Measurements from ENCODE around the gene DAPK2.

Gene DAPK2

DNA sequence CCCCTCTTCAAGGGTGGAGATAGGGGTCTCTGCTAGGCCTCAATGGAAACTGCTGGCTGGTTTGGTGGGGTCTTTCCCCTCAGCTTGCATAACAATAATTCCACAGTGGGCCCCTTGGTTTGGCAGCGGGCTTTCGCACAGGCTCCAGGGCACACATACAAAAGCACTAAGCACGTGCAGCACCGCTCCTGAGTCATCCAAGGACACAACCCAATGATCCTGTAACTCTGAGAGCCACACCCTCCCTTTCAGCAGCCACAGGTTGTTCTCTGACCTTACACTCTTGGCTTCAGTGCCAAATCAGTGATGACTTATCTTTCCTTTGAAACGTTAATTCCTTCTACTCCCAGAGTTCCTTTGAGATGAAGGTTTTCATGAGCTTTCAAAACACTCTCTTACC lies 41.7 kb downstream of the DAPK2 start:
- Histone ChIP-seq H3K27ac (ENCODE audit: low read length) (no peak overlapping the region), H3K79me2 (ENCODE audit: low read length) (no peaks in the 10 kb centered on the region), H3K36me3 (replicated peaks; ENCODE audit: insufficient read depth, low read length) (no peaks in the 10 kb centered on the region), H3K4me1 (ENCODE audit: low read length) (no peaks in the 10 kb centered on the region), H4K20me1 (ENCODE audit: insufficient read depth, low read length) (no peaks in the 10 kb centered on the region), H2AFZ (ENCODE audit: low read length) (no peak overlapping the region), H3K4me2 (ENCODE audit: low read depth, low read length) (no peak overlapping the region), H3K27me3 (replicated peaks; ENCODE audit: insufficient read depth, low read length) (no peaks in the 10 kb centered on the region), H3F3A (ENCODE audit: insufficient read depth, low read length) (no peaks in the 10 kb centered on the region), H3K9me3 (replicated peaks; ENCODE audit: insufficient read depth, low read length) (no peaks in the 10 kb centered on the region), H3K9me2 (replicated peaks; ENCODE audit: insufficient read depth, low read length) (no peaks in the 10 kb centered on the region), H3K4me3 (ENCODE audit: low read length) (no peak overlapping the region), H3K9ac (ENCODE audit: low read length) (no peak overlapping the region)
- TF ChIP-seq EZH2phosphoT487 (IDR thresholded peaks at IDR 0.05; ENCODE audit: low read length): no peak
- TF ChIP-seq, protein P1, sequence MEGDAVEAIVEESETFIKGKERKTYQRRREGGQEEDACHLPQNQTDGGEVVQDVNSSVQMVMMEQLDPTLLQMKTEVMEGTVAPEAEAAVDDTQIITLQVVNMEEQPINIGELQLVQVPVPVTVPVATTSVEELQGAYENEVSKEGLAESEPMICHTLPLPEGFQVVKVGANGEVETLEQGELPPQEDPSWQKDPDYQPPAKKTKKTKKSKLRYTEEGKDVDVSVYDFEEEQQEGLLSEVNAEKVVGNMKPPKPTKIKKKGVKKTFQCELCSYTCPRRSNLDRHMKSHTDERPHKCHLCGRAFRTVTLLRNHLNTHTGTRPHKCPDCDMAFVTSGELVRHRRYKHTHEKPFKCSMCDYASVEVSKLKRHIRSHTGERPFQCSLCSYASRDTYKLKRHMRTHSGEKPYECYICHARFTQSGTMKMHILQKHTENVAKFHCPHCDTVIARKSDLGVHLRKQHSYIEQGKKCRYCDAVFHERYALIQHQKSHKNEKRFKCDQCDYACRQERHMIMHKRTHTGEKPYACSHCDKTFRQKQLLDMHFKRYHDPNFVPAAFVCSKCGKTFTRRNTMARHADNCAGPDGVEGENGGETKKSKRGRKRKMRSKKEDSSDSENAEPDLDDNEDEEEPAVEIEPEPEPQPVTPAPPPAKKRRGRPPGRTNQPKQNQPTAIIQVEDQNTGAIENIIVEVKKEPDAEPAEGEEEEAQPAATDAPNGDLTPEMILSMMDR (IDR thresholded peaks at IDR 0.05; ENCODE audit: low read length): no peak
- TF ChIP-seq EZH2 (optimal IDR thresholded peaks at IDR 0.05; ENCODE audit: low read depth, low read length): no peak
- DNase-seq: no peak

DNA sequence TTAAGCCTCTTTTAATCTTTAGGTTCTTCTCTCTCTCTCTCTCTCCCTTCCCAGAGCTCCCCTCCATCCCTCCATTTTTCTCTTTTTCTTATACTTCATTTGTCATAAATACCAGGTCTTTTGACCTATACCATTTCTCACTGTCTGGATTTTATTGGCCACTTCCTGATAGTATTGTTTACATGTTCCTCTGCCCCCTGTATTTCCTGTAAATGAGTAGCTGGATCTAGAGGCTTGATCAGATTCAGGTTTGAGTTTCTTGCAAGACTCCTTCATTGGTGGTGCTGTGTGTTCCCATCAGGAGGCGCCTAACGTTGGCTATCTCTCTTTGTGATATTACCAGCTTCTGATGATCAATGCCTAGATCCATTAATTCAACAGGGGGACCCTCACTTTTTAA lies 42.2 kb downstream of the DAPK2 start:
- no peaks in the 10 kb centered on the region for H3K36me3 ChIP-seq (replicated peaks; ENCODE audit: insufficient read depth, low read length)
- no peak overlapping the region for H3K9ac ChIP-seq (ENCODE audit: low read length)
- no peak for DNase-seq
- H3K4me2 ChIP-seq (ENCODE audit: low read depth, low read length): no peak overlapping the region
- H3K9me2 ChIP-seq (replicated peaks; ENCODE audit: insufficient read depth, low read length): no peaks in the 10 kb centered on the region
- TF ChIP-seq, protein P1 (IDR thresholded peaks at IDR 0.05; ENCODE audit: low read length): no peak
- no peak for TF ChIP-seq EZH2phosphoT487 (IDR thresholded peaks at IDR 0.05; ENCODE audit: low read length)
- TF ChIP-seq EZH2 (optimal IDR thresholded peaks at IDR 0.05; ENCODE audit: low read depth, low read length): no peak
- H3F3A ChIP-seq (ENCODE audit: insufficient read depth, low read length): no peaks in the 10 kb centered on the region
- no peaks in the 10 kb centered on the region for H3K27me3 ChIP-seq (replicated peaks; ENCODE audit: insufficient read depth, low read length)
- H4K20me1 ChIP-seq (ENCODE audit: insufficient read depth, low read length): no peaks in the 10 kb centered on the region
- H3K27ac ChIP-seq (ENCODE audit: low read length): no peak overlapping the region
- no peaks in the 10 kb centered on the region for H3K9me3 ChIP-seq (replicated peaks; ENCODE audit: insufficient read depth, low read length)
- H2AFZ ChIP-seq (ENCODE audit: low read length): no peak overlapping the region
- H3K4me3 ChIP-seq (ENCODE audit: low read length): no peak overlapping the region
- H3K79me2 ChIP-seq (ENCODE audit: low read length): no peaks in the 10 kb centered on the region
- H3K4me1 ChIP-seq (ENCODE audit: low read length): no peaks in the 10 kb centered on the region

DNA sequence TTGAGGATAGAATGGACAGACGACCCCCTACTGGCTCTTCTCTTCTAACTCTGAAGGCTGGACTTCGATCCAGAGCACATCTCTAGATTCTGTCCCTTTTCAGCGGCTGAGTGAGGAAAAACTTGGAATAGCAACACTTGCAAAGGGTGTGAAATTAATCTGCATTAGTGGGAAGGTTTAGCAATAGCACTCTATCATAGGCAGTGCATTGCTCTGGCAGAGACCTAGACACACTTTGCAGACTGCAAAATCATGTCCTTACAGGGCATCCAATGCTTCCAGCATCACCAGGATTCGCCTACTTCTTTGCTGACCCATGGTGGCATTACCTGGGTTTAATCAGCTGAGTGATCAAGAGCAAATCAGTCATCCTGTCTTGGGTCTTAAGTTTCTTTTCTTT lies 43.1 kb downstream of the DAPK2 start:
- Histone ChIP-seq H3K27me3 (replicated peaks; ENCODE audit: insufficient read depth, low read length) (no peaks in the 10 kb centered on the region), H3K9ac (ENCODE audit: low read length) (no peak overlapping the region), H3K36me3 (replicated peaks; ENCODE audit: insufficient read depth, low read length) (no peaks in the 10 kb centered on the region), H3K4me3 (ENCODE audit: low read length) (no peak overlapping the region), H2AFZ (ENCODE audit: low read length) (no peak overlapping the region), H3K9me2 (replicated peaks; ENCODE audit: insufficient read depth, low read length) (no peaks in the 10 kb centered on the region), H3K4me2 (ENCODE audit: low read depth, low read length) (no peak overlapping the region), H3K9me3 (replicated peaks; ENCODE audit: insufficient read depth, low read length) (no peaks in the 10 kb centered on the region), H3K79me2 (ENCODE audit: low read length) (no peaks in the 10 kb centered on the region), H4K20me1 (ENCODE audit: insufficient read depth, low read length) (no peaks in the 10 kb centered on the region), H3K27ac (ENCODE audit: low read length) (no peak overlapping the region), H3F3A (ENCODE audit: insufficient read depth, low read length) (no peaks in the 10 kb centered on the region), H3K4me1 (ENCODE audit: low read length) (no peaks in the 10 kb centered on the region)
- DNase-seq: no peak
- TF ChIP-seq, protein P1 (IDR thresholded peaks at IDR 0.05; ENCODE audit: low read length): no peak
- no peak for TF ChIP-seq EZH2phosphoT487 (IDR thresholded peaks at IDR 0.05; ENCODE audit: low read length)
- no peak for TF ChIP-seq EZH2 (optimal IDR thresholded peaks at IDR 0.05; ENCODE audit: low read depth, low read length)
